ENCODE results near the gene ITPR2.
"Not testable (repeated sequence)": the region's sequence is repeated elsewhere in the genome, so short reads cannot be mapped to it uniquely, and the experiment has no call there.

The ITPR2 gene

DNA sequence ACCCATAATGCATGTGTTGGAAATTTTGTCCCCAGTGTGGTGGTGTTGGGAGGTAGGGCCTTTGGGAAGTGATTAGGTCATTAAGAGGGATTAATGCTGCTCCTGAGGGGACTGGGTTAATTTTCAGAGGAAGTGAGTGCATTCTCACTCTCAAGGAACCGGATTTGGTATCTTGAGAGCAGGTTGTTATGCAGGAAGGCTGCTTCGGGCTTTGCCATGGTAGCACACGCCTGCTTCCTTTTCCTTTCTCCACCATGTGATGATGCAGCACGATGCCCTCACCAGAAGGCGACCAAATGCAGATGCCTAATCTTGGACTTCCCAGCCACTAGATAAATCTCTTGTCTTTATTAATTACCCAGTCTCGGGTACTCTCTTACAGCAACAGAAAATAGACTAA lies 380.5 kb downstream of the ITPR2 start:
- no peak for DNase-seq (ENCODE audit: low read depth)

DNA sequence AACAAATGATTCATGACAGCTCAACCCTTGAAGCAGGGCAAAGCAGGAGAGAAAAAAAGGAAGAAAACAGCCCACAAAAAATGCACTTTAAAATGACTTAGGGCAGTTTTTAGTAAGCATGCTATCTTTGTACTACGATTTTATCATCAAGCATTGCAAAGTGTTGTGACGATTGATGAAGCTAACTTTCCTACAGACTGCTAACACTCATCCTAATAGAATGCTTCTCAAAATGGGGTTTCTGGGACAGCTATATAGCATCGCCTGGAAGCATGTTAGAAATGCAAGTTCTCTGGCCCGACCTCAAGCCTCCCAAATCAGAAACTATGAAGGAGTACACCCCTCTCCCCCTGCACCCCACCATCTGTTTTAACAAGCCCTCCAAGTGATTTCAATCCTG lies 381.2 kb downstream of the ITPR2 start:
- DNase-seq (ENCODE audit: low read depth), result no peak

DNA sequence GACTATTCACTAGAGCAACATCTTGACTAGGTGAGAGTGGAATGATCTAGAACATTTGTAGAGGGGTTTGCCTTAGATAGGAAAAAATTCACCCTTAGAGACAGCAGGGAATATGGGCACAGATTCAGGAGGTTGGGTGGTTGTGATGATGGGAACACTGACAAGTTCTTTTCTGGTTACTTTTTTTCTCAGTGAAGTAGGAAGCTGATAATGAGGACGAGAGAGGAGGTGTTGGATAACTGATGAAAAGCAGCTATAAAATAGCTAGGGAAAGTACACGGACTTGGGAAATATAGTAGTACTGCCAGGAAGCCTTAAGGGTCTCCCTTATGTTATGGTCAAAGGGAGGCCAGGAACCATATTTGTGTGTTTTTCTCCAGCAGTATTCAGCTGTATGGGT lies 387.1 kb downstream of the ITPR2 start:
- DNase-seq (ENCODE audit: low read depth), result no peak

DNA sequence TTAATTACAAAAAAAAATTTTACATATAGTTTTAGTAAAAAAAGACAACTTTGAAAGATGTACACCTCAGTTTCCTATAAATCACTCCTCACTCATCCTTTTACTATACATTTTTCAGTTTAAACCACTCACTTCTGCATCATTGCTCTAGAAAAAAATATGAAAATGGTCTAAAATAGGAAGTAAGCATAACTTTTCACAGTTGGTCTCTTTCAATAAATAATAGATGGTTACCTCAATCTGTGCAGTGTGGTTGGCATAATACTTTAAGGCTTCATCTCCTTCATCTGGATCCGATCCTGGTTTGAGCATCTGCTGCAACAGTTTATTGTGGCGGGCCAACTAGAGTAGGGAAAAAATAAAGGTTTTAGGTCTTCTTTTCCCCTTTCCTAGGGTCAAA lies 389.7 kb downstream of the ITPR2 start:
- DNase-seq (ENCODE audit: low read depth), result no peak

DNA sequence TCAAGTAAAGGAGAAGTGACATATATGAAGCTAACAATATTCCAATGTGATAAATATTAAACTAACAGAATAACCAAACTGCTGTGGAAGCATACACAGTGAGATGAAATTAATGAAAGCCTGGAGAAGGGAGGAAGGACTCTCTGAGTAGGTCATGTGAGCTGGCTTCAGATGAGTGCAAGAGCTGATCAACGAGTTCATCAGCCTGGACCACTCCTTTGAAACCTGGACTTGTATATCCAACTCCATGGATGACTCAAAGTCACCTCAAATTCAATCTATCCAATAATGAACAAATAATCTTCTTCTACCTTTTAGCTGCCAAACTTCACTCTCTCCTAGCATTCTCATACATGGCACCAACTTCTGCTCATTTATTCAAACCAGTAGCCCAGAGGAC lies 391.6 kb downstream of the ITPR2 start:
- no peak for DNase-seq (ENCODE audit: low read depth)

DNA sequence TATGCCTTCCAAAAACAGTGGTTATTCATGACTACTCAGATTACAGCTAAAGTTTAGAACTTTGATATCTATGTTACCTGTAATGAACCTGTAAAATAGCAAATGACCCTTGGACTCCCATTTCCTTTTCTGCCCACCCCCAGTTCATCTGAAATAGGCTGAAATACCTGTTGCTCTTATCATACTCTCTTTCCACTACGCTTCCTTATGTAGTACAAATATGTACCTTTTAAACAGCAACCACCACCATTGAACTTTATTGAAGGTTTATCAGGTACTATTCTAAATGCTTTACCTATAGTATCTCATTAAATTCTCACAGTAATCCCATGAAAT lies 398.0 kb downstream of the ITPR2 start:
- DNase-seq (ENCODE audit: low read depth), result no peak

DNA sequence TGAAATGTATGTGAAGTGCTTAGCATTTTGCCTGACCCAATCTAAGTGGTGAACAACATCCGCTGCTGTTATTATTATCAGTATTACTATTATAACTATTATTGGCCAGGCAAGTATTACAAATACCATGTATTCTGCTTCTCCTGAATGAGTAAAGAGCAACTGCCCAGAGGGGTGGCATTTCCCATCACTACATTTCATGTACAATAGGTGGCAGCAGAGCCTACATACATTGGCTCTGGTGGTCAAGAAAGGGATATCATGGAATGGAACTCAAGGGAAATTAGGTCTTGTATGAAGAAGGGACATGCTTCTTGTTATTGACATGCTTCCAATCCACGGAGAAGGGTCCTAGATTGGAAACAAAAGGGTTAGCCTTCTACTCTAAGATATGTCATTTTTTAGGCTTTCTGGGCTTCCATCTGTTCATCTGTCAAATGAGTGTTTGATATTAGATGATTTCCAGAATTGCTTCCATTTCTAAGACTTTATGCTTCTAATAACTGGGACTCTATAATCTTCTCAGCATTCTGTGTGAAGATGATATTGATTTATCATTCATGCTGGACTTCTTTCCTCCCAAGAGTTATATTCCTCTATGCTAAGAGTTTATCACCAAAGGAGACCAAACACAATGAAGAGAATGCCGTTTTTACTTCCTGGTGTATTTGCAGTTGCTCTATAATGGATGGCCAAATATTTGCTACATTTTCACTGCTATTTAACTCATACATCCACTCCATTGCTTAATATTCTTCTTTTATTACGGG lies 398.5 kb downstream of the ITPR2 start:
- peak; percentile 83 for DNase-seq (ENCODE audit: low read depth)

DNA sequence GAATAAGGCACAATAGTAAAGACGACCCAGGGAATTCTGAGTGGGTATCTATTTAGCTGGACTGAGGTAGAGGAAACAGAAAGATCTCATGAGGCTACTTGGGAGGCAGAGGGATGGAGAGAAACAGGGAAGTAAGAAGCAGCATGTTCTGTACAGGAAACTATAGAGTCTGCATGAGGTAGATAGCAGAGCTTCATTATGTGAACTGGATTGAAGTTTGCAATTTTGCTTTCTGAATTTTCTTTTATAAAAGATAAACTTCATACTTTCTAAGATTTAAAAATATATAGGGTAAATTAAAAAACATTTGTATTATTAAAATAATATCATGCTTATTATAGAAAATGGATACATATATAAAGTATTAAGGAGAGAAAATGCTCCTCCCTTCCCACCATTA lies 399.3 kb downstream of the ITPR2 start:
- not testable (repeated sequence) for DNase-seq (ENCODE audit: low read depth)

DNA sequence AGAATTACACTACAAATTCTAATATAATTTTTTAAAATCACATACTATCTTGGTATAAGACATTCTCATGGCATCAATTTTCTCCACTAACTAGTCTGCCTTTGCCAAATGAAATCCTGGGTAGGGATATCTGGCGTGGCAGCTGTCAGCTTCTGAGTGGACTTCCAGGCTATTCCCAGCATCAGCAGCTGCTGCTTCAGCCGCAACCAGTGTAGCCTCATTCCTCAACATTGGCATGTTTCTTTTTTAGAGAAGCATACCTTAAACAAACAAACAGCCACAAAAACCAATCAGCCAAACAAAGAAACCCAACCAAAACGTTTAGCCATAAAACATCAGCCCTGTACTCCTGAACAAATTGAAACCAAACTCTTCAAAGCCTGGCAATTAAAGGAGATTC lies 401.8 kb downstream of the ITPR2 start:
- DNase-seq (ENCODE audit: low read depth), result no peak

DNA sequence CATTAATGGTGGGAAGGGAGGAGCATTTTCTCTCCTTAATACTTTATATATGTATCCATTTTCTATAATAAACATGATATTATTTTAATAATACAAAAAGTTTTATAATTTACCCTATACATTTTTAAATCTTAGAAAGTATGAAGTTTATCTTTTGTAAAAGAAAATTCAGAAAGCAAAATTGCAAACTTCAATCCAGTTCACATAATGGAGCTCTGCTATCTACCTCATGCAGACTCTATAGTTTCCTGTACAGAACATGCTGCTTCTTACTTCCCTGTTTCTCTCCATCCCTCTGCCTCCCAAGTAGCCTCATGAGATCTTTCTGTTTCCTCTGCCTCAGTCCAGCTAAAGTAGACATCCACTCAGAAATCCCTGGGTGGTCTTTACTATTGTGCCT lies 402.4 kb downstream of the ITPR2 start:
- not testable (repeated sequence) for DNase-seq (ENCODE audit: low read depth)

DNA sequence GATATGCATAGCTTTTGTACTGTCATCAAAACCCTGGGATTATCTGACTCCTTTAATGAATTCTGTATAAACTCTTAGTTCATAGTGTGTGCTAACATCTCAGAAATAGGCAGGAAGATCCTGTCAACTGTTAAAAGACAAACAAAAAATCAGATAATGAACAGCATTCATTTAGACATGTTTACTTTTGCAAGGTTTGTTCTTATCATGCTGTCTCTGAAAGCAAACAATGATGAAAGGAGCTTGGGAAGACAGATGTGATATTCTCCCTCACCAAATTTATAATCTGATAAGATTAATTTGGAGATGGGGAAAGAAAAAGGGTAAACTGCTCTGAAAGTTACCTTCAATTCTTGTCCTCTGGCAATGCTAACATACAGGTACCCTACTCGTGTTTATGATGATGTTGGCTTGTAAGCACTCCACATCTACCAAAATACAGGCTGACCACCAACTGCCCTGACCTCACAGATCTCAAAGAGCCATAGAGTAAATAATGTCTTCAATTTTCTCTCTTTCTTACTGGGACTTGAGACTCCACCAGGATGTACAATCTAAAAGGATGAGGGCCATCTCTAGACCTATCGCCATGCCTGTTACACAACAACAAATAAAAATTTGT lies 403.8 kb downstream of the ITPR2 start:
- no peak for DNase-seq (ENCODE audit: low read depth)

DNA sequence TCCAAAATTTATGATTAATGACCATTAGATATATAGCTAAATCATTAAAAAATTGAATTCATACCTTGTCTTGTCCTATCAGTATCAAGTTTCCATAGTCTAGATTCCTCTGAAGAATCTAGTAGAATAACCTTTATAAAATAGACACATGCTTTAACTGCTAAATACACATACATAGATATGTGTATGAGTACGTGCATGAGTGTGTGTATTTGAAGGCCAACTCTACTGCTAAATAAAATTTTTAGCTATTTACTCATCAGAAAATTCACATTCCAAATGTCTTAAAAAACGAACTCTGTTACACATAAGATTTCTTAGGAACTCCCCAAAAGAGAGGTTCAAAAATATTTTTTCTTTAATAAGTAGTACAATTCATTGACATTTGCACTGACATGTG lies 404.6 kb downstream of the ITPR2 start:
- peak; percentile 25 for DNase-seq (ENCODE audit: low read depth)

DNA sequence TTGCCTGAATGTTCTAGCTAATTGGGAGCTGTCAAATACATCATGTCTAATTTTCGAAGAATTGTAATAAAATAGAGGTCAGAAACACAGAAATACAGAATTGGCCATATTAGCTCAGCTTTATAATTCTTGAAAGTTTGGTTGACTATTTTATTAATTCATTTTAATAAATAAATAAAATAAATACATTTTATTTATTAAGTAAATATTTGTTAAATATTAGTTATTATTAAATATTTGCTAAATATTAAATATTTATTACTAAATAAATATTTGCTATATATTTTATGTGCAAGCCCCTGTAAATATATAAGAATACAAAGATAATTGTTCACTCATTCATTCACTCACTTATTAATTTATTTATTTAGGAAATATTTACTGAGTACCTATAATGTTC lies 406.3 kb downstream of the ITPR2 start:
- DNase-seq (ENCODE audit: low read depth), result no peak

DNA sequence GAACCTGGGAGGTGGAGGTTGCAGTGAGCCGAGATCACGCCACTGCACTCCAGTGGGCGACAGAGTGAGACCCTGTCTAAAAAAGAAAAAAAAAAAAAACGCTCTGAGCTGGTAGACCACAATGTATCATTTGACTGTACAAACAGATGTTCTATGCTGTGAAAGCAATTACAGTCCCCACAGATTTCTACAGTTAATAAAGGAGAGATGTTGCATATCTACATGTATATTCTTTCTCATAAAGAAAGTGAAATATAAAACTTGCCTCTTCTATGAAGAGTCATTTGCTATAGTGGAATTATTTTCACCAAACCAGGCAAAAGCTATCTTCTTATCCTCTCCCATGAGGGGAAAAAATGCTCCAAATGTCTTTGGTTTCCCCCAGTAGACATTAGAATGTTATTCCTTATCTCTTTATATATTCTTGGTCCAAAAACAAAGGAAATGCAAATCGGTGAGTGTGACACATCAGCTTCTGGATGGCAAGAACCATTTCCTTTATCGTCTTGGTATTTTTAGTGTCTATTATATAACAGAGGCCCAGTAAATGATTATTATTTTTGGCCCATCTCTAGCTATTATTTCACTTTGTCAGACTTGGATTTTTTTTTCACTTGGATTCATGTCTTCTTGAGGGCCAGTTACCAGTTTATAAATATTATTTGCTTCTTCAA lies 407.3 kb downstream of the ITPR2 start:
- DNase-seq (ENCODE audit: low read depth), result no peak

DNA sequence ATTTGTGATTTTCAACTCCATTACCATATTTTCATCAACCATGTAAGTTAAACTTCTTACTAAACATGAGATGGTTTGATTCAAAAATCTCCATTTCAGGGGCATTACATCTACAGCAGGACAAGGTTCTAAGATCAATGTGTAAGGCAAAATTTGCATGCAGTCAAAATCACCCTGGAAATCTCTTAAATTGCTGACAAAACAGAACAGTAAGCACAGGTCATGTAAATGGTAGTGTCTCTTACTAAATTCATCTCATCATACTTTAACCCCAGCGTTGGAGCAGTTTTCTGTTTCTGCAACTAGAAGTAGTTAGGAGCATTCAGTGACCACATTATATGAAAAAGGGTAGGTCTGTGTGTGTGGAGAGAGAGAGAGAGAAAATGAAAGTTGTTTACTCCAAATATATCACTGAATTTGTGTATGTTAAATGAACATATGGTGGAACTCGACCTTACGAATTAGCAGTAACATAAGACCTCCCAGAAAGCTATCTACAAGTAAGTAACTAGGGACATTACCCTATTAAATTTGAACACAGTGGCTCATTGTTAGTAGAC lies 410.1 kb downstream of the ITPR2 start:
- no peak for DNase-seq (ENCODE audit: low read depth)

DNA sequence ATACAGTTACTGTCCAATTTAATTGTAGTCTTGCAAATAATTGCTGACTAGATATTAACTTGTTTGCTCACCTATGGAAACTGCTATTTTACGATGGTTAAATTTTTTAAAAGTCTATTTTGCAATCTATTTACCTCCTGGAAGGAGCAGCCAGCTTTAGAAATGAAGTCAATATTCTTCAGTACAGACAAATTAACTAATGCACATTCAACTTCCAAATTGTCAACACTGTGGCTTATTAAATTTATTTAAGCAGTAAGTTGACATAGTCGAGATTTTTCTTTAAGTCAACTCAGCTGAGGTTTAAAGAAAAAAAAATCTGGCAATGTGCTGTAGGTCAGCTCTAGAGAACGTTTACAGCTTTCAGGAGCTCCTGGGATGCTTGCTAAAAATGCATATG lies 416.4 kb downstream of the ITPR2 start:
- DNase-seq (ENCODE audit: low read depth), result no peak

DNA sequence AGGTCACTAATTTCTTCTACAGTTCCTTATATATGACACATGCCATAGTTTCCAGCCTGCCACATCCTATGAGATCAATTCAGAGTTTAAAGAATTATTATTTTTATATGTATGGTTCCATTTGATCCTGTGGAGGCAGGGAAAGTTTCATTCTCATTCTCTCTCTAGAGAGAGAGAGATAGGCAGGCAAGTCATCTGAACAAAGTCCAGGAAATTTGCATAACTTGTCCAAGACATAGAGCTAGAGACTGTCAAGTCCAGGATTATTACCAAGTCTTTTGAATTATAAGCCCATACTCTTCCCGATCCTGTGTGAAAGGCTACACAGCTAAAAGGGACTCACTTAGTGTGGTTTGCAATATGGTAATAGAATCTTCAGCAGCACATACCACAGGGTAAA lies 422.3 kb downstream of the ITPR2 start:
- no peak for DNase-seq (ENCODE audit: low read depth)

DNA sequence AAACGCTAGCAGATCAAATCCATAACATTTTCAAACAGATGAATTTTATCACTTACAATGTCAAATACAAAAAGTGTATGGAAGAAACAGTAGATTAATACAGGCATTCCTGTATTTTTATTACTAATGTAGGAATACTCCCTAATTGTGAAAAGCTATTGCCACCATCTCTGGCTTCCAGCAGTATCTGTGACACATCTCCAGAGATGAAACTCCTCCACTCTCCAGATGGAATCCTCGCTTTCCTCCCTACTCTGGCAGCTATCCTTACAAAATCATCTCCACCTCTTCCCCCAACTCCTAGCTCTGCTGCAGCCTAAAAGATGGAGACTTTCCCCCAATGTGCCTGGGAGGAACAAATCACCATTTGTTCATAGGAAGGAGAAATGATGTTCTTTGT lies 426.2 kb downstream of the ITPR2 start:
- DNase-seq (ENCODE audit: low read depth), result no peak

DNA sequence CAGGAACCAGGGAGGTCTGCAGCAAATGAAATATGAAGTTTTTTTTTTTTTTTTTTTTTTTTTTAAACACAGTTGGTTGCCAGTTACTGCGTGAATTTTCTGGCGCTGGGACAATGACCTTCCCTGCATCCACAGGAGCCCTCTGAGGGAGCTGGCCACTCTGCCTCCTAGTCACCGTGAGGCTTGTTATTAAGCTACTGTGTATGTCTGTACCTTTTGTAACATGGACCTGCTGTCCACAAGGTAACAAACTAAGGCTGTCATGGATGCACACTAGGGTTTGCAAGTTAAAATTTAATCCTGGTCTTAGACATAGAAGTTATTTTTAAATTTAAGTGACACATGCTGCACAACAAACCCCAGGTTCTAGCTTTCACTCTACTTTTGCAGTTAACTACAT lies 426.6 kb downstream of the ITPR2 start:
- no peak for DNase-seq (ENCODE audit: low read depth)

DNA sequence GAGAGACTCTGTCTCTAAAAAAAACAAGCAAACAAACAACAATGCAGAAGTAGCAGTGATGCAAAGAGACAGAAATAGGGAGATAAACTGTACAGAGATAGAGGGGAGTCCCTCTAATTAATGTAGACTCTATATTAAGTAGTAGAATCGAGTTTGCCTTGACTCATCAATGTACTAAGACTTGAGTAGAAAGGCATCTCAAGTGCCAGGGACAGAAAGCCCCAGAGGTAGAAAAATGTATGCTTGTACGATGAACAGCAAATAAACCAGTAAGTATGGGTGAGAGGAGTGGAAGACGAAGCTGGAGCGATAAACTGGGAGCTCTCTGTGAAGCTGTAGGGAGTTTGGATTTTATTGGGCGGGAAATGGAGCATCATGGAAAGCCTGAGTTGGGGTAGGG lies 429.4 kb downstream of the ITPR2 start:
- DNase-seq (ENCODE audit: low read depth), result no peak

DNA sequence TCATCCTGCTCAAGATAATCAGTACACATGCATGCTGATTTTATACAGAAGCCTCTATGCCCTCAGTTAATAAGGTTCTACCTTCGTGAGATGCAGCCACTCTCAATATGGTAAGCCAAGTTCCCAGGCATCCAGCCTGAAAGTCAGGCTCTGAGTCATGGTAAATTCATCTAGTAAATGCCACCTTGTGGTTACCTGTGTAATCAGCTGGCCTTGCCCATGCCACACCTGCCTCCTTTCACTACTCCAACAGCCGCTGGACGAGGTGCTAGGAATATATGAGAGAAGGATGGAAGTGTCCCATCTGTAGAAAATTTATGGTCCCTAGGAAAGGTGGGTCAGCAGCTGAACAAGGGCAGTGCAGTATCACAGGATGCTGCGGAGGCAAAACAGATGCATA lies 430.3 kb downstream of the ITPR2 start:
- DNase-seq (ENCODE audit: low read depth), result peak; percentile 17

DNA sequence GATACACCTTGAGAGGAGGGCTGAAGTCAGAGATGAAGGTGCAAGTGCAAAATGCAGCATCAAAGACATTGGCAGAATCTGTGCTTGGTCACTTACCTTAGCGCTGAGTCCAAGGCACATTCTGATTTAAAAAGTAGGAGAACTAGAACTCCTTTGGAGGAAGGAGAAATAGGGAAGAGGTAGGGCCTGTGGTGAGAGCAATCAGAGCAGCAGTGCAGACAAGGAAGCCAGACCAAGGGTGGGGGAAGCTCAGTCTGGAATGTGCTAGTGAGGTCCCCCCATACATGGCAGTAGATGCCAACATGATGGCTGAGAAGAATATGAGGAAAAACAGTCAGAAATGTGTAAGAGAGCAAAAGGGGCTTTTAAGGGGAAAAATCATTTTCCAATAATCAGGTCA lies 431.1 kb downstream of the ITPR2 start:
- DNase-seq (ENCODE audit: low read depth), result no peak

DNA sequence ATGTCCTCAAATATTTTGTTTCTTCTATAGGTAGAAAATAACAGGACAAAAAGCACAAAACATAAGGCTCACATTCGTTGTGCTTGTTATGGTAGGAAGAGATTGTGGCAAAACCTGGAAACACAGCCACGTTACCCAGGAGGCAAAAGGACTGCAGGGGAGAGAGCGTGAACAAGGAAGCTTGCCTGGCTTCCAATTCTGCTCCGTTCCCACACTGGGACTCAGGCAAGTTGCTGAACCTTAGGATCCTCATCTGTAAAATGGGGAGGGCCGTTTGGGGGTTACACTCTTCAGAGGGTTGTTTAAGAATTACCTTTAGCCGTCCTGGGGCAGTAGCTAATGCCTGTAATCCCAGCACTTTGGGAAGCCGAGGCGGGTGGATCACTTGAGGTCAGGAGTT lies 432.4 kb downstream of the ITPR2 start:
- DNase-seq (ENCODE audit: low read depth), result no peak
